AG10803 (cell line): ENCODE results near the gene OR4M1.
"Not testable (repeated sequence)": the region's sequence is repeated elsewhere in the genome, so short reads cannot be mapped to it uniquely, and the experiment has no call there.

ENCODE experiments used
- DNase-seq: peaks from one replicate; pipeline ENCODE4 v3.0.0; 2010; ENCODE audit warnings: low read depth
- H3K4me3 ChIP-seq: 2 replicates; pipeline ENCODE4 v1.5.1; 2011; ENCODE audit warnings: mild to moderate bottlenecking, low read length, control low read depth
- CTCF ChIP-seq: conservative IDR thresholded peaks from 2 replicates; pipeline ENCODE4 v1.5.1; 2011; ENCODE audit warnings: mild to moderate bottlenecking, low read length, control low read depth, inconsistent platforms

The OR4M1 gene

GRCh38 chr14:19773204-19773603, at the start of gene OR4M1:
TSS of gene OR4M1 (plus strand) at chr14:19773504. CDS start at chr14:19780323, 6,819 bp downstream.
- not testable (repeated sequence) for H3K4me3 ChIP-seq, DNase-seq

- DNase-seq: no peak
- TF ChIP-seq CTCF: no peak
- H3K4me3 ChIP-seq: no peak overlapping the region
These were observed 43.9 kb upstream of the OR4M1 start for GRCh38 chr14:19729359-19729758.

GRCh38 chr14:19729763-19730162, 43.5 kb upstream of the OR4M1 start:
- TF ChIP-seq CTCF: no peak
- no peak overlapping the region for H3K4me3 ChIP-seq
- no peak for DNase-seq

- DNase-seq, H3K4me3 ChIP-seq: not testable (repeated sequence)
These were observed 39.4 kb upstream of the OR4M1 start for GRCh38 chr14:19733893-19734292.

- H3K4me3 ChIP-seq: no peak within 1 kb of the TSS
- DNase-seq: no peak
- TF ChIP-seq CTCF: no peak
These were observed 30.0 kb upstream of the OR4M1 start, which contains the start of gene OR4Q3 for GRCh38 chr14:19743256-19743655. TSS of gene OR4Q3 (plus strand) at chr14:19743571.

- H3K4me3 ChIP-seq, DNase-seq: not testable (repeated sequence)
These were observed 21.0 kb upstream of the OR4M1 start for GRCh38 chr14:19752316-19752715.

- TF ChIP-seq CTCF: no peak
- DNase-seq: no peak
These were observed 19.1 kb upstream of the OR4M1 start for GRCh38 chr14:19754172-19754571.

GRCh38 chr14:19771491-19771890, 1.8 kb upstream of the OR4M1 start:
- not testable (repeated sequence) for H3K4me3 ChIP-seq, DNase-seq

More at GRCh38 chr14:19754172-19754571, 19.1 kb upstream of the OR4M1 start:
- H3K4me3 ChIP-seq: no peak overlapping the region

GRCh38 chr14:19771895-19772430, 1.3 kb upstream of the OR4M1 start:
- no peak overlapping the region for H3K4me3 ChIP-seq

GRCh38 chr14:19772454-19772853, 850 bp upstream of the OR4M1 start:
- DNase-seq: not testable (repeated sequence)

More at GRCh38 chr14:19771895-19772430, 1.3 kb upstream of the OR4M1 start:
- TF ChIP-seq CTCF: no peak
- no peak for DNase-seq

More at GRCh38 chr14:19772454-19772853, 850 bp upstream of the OR4M1 start:
- not testable (repeated sequence) for H3K4me3 ChIP-seq
